Measurements from ENCODE around the gene RBSN.
A peak's percentile ranks its signal among the peaks of the same experiment; 100 is the strongest.

Gene RBSN

GRCh38 chr3:15064835-15065549, 34.0 kb downstream of the RBSN start, which contains the start of gene MRPS25 (continued):
- no peak for TF ChIP-seq ZNF621 (tag by site-specific recombination; IDR thresholded peaks at IDR 0.05)
- TF ChIP-seq KLF8 (tag by site-specific recombination; IDR thresholded peaks at IDR 0.05), result no peak
- TF ChIP-seq BCL11B (tag by site-specific recombination; IDR thresholded peaks at IDR 0.05; ENCODE audit: low read depth), result no peak
- TF ChIP-seq ZIC2 (tag by site-specific recombination; IDR thresholded peaks at IDR 0.05), result no peak; the same call in none of the 2 replicates
- no peak for TF ChIP-seq ZNF510 (tag by site-specific recombination; IDR thresholded peaks at IDR 0.05; ENCODE audit: insufficient replicate concordance)
- no peak for TF ChIP-seq ZNF830 (tag by site-specific recombination; IDR thresholded peaks at IDR 0.05; ENCODE audit: low read depth)
- no peak for TF ChIP-seq REST (tag by site-specific recombination; IDR thresholded peaks at IDR 0.05)
- TF ChIP-seq CTCF (tag by site-specific recombination; IDR thresholded peaks at IDR 0.05), result no peak
- TF ChIP-seq ZNF629 (tag by site-specific recombination; IDR thresholded peaks at IDR 0.05), result no peak
- TF ChIP-seq ZNF214 (tag by site-specific recombination; IDR thresholded peaks at IDR 0.05; ENCODE audit: borderline replicate concordance), result no peak
- no peak for TF ChIP-seq ELK4 (IDR thresholded peaks at IDR 0.05; ENCODE audit: borderline replicate concordance, low read depth, low read length)
- TF ChIP-seq WT1 (tag by site-specific recombination; IDR thresholded peaks at IDR 0.05), result 0 out of 2 replicates have a peak, but pooled peaks have one; percentile 7
- no peak for TF ChIP-seq SCRT1 (tag by site-specific recombination; IDR thresholded peaks at IDR 0.05; ENCODE audit: borderline replicate concordance)
- TF ChIP-seq AEBP2 (tag by site-specific recombination; IDR thresholded peaks at IDR 0.05; ENCODE audit: borderline replicate concordance), result no peak
- TF ChIP-seq ZNF2 (tag by site-specific recombination; IDR thresholded peaks at IDR 0.05), result no peak
- peak; percentile 71 for TF ChIP-seq ZXDB (tag by site-specific recombination; IDR thresholded peaks at IDR 0.05)
- TF ChIP-seq GFI1B (tag by site-specific recombination; IDR thresholded peaks at IDR 0.05), result no peak
- TF ChIP-seq HOXD13 (CRISPR knock-in tag; IDR thresholded peaks at IDR 0.05; ENCODE audit: borderline replicate concordance), result no peak
- TF ChIP-seq ZNF324 (tag by site-specific recombination; IDR thresholded peaks at IDR 0.05), result no peak
- TF ChIP-seq MYNN (tag by site-specific recombination; IDR thresholded peaks at IDR 0.05; ENCODE audit: borderline replicate concordance), result no peak
- TF ChIP-seq ZNF426 (tag by site-specific recombination; IDR thresholded peaks at IDR 0.05), result no peak
- TF ChIP-seq ZBTB48 (tag by site-specific recombination; IDR thresholded peaks at IDR 0.05), result no peak
- no peak for TF ChIP-seq GLI2 (tag by site-specific recombination; IDR thresholded peaks at IDR 0.05; ENCODE audit: borderline replicate concordance, low read depth)
- no peak for TF ChIP-seq REPIN1 (tag by site-specific recombination; IDR thresholded peaks at IDR 0.05; ENCODE audit: low read depth)
- no peak for TF ChIP-seq ZNF571 (tag by site-specific recombination; IDR thresholded peaks at IDR 0.05)
- peak; percentile 29; the same call in 1 of the 2 replicates for TF ChIP-seq YY2 (tag by site-specific recombination; IDR thresholded peaks at IDR 0.05)
- no peak for TF ChIP-seq ZNF701 (tag by site-specific recombination; IDR thresholded peaks at IDR 0.05)
- TF ChIP-seq EGR2 (tag by site-specific recombination; IDR thresholded peaks at IDR 0.05; ENCODE audit: low read depth), result no peak
- TF ChIP-seq ZNF623 (tag by site-specific recombination; IDR thresholded peaks at IDR 0.05), result no peak

Measured in HEK293 (cell line).